NT2/D1 (cell line): ENCODE data around the gene TBC1D4.

Experiments used
- SUZ12 ChIP-seq: IDR thresholded peaks from 2 replicates; pipeline ENCODE4 v1.6.1; 2011; ENCODE audit not compliant: insufficient read length, insufficient read depth; ENCODE audit errors: extremely low read depth
- YY1 ChIP-seq: IDR thresholded peaks from 2 replicates; pipeline ENCODE4 v1.6.1; 2011; ENCODE audit not compliant: insufficient read length, insufficient read depth

- no peak for TF ChIP-seq YY1
- no peak for TF ChIP-seq SUZ12
Observed at GRCh38 chr13:75467040-75467728, 14.8 kb downstream of the TBC1D4 start.
